WTC11 (cell line): ENCODE measurements around the gene DLGAP5. TPM values are rescaled to one million over a fixed set of nuclear protein-coding genes. Genes with fewer than 3 reads are reported as not detected.

ENCODE experiments used
- ATAC-seq: fragments of 200-7000 bp; cut with Tn5 transposase; 2 replicates; pipeline ENCODE4 v1.10.0; 2021; ENCODE audit warnings: mild to moderate bottlenecking, moderate library complexity
- CTCF ChIA-PET: fragments of 300-600 bp; sonication (Branson Sonifier 250); formaldehyde crosslinking; loops from one replicate; lab custom pipeline; 2021; ENCODE audit warnings: antibody characterized with exemption; lab: Charles Lee
- POLR2A ChIA-PET: fragments of 350-600 bp; sonication (Branson Sonifier 250); formaldehyde crosslinking; loops from one replicate; lab custom pipeline; 2021; ENCODE audit warnings: antibody characterized with exemption; lab: Charles Lee
- DNase-seq: peaks from one replicate; pipeline ENCODE4 v3.0.0; 2021; ENCODE audit warnings: low spot score
- H3K27ac Mint-ChIP-seq: 2 replicates; pipeline ENCODE4 v1.8.0; 2021; ENCODE audit warnings: mixed read lengths
- H3K27me3 Mint-ChIP-seq: 2 replicates; pipeline ENCODE4 v1.8.0; 2021; ENCODE audit warnings: low read depth, mild to moderate bottlenecking, moderate library complexity, mixed read lengths
- H3K36me3 Mint-ChIP-seq: 2 replicates; pipeline ENCODE4 v1.8.0; 2021; ENCODE audit warnings: mixed read lengths
- H3K4me1 Mint-ChIP-seq: 2 replicates; pipeline ENCODE4 v1.8.0; 2022; ENCODE audit warnings: mixed read lengths
- H3K4me3 Mint-ChIP-seq: 2 replicates; pipeline ENCODE4 v1.8.0; 2021; ENCODE audit warnings: mild to moderate bottlenecking, moderate library complexity, mixed read lengths
- H3K9me3 Mint-ChIP-seq: 2 replicates; pipeline ENCODE4 v1.8.0; 2021; ENCODE audit warnings: mixed read lengths
- CREM ChIP-seq: sonication (generic); formaldehyde crosslinking; IDR thresholded peaks from 2 replicates; pipeline ENCODE4 v1.8.1; 2022; ENCODE audit warnings: mild to moderate bottlenecking, missing genetic modification reagents, moderate library complexity
- FOXK1 ChIP-seq: sonication (generic); formaldehyde crosslinking; IDR thresholded peaks from 2 replicates; pipeline ENCODE4 v1.8.0; 2022; ENCODE audit warnings: mild to moderate bottlenecking, moderate library complexity, missing genetic modification reagents
- FOXP1 ChIP-seq: sonication (generic); formaldehyde crosslinking; IDR thresholded peaks from 2 replicates; pipeline ENCODE4 v1.8.0; 2022; ENCODE audit warnings: missing genetic modification reagents, mild to moderate bottlenecking, moderate library complexity, borderline replicate concordance
- HMGA2 ChIP-seq: fragments of 250-450 bp; sonication (Bioruptor Pico); IDR thresholded peaks from 2 replicates; pipeline ENCODE4 v1.4.0; 2021; ENCODE audit warnings: mild to moderate bottlenecking, moderate library complexity
- JAZF1 ChIP-seq: fragments of 250-450 bp; sonication (Bioruptor Pico); IDR thresholded peaks from 2 replicates; pipeline ENCODE4 v1.9.0; 2021; ENCODE audit warnings: moderate library complexity, mild to moderate bottlenecking, inconsistent platforms
- SMAD4 ChIP-seq: sonication (generic); formaldehyde crosslinking; IDR thresholded peaks from 2 replicates; pipeline ENCODE4 v1.8.0; 2022; ENCODE audit warnings: mild to moderate bottlenecking, missing genetic modification reagents
- SOX15 ChIP-seq: fragments of 250-450 bp; sonication (Bioruptor Pico); IDR thresholded peaks from 2 replicates; pipeline ENCODE4 v1.9.0; 2021; ENCODE audit warnings: mild to moderate bottlenecking
- SP1 ChIP-seq: sonication (generic); formaldehyde crosslinking; conservative IDR thresholded peaks from 2 replicates; pipeline ENCODE4 v1.8.1; 2022; ENCODE audit warnings: missing genetic modification reagents
- TEAD1 ChIP-seq: sonication (generic); formaldehyde crosslinking; IDR thresholded peaks from 2 replicates; pipeline ENCODE4 v1.8.0; 2022; ENCODE audit warnings: mild to moderate bottlenecking, missing genetic modification reagents
- ZNF396 ChIP-seq: fragments of 250-450 bp; sonication (Bioruptor Pico); IDR thresholded peaks from 2 replicates; pipeline ENCODE4 v1.8.0; 2021; ENCODE audit warnings: mild to moderate bottlenecking, moderate library complexity, borderline replicate concordance
- total RNA-seq: library from RNA; stranded (reverse); gene quantifications from 3 replicates; pipeline ENCODE4 v1.2.3, GENCODE V29; 2021
- TF ChIP-seq, protein P1 (sequence below): sonication (generic); formaldehyde crosslinking; conservative IDR thresholded peaks from 2 replicates; pipeline ENCODE4 v1.8.1; 2023; ENCODE audit warnings: mild to moderate bottlenecking, low read depth, missing genetic modification reagents, moderate library complexity
- TF ChIP-seq, protein P2 (sequence below): sonication (generic); formaldehyde crosslinking; IDR thresholded peaks from 2 replicates; pipeline ENCODE4 v1.8.1; 2022; ENCODE audit warnings: mild to moderate bottlenecking, moderate library complexity, missing genetic modification reagents
- TF ChIP-seq, protein P3 (sequence below): sonication (generic); formaldehyde crosslinking; IDR thresholded peaks from 2 replicates; pipeline ENCODE4 v1.8.1; 2023; ENCODE audit warnings: mild to moderate bottlenecking, missing genetic modification reagents, moderate library complexity
- TF ChIP-seq, protein P4 (sequence below): sonication (generic); formaldehyde crosslinking; IDR thresholded peaks from 2 replicates; pipeline ENCODE4 v1.8.1; 2023; ENCODE audit warnings: mild to moderate bottlenecking, missing genetic modification reagents
- TF ChIP-seq, protein P5 (sequence below): fragments of 250-450 bp; sonication (Bioruptor Pico); conservative IDR thresholded peaks from 2 replicates; pipeline ENCODE4 v1.9.0; 2021; ENCODE audit warnings: mild to moderate bottlenecking
- TF ChIP-seq, protein P6 (sequence below): sonication (generic); formaldehyde crosslinking; IDR thresholded peaks from 2 replicates; pipeline ENCODE4 v1.8.1; 2022; ENCODE audit warnings: missing genetic modification reagents, borderline replicate concordance
- TF ChIP-seq, protein P7 (sequence below): sonication (generic); formaldehyde crosslinking; IDR thresholded peaks from 2 replicates; pipeline ENCODE4 v1.8.0; 2022; ENCODE audit warnings: missing genetic modification reagents
- TF ChIP-seq, protein P8 (sequence below): sonication (generic); formaldehyde crosslinking; IDR thresholded peaks from 2 replicates; pipeline ENCODE4 v1.8.0; 2023; ENCODE audit warnings: missing genetic modification reagents, mild to moderate bottlenecking, borderline replicate concordance

The DLGAP5 gene
- total RNA-seq, 1 experiment from 2014 or later = 141 TPM

DNA sequence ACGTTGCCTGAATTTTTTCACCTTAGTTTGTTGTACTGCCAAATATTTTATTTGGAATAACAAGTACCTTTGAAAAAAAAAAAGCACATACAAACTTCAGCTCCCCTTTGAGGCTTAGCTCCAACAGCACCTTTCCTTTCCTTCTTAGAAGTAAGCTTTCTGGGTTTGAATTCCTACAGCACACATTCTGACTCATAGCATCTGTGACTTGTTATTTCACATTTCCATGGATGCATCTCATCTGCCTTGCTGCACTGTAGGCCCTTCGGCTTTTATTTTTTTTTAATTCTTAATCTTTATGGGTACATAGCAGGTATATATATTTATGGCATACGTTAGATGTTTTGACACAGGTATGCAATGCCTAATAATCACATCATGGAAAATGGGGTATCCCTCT is 55.1 kb downstream of the DLGAP5 start:
- Mint-ChIP-seq H3K36me3 (no peaks in the 10 kb centered on the region; the same call in 1 of the 2 replicates), H3K27me3 (peaks cover 7% of the 10 kb centered on the region), H3K4me1 (no peaks in the 10 kb centered on the region), H3K9me3 (no peaks in the 10 kb centered on the region), H3K4me3 (no peak overlapping the region), H3K27ac (no peak overlapping the region)
- ATAC-seq = no peak
- TF ChIP-seq ZNF396 (CRISPR knock-in tag) (no peak), FOXK1 (CRISPR knock-in tag) (no peak), SMAD4 (CRISPR knock-in tag) (no peak), CREM (CRISPR knock-in tag) (no peak), FOXP1 (CRISPR knock-in tag) (no peak), JAZF1 (CRISPR knock-in tag) (no peak), SOX15 (no peak), TEAD1 (CRISPR knock-in tag) (no peak), HMGA2 (CRISPR knock-in tag) (no peak), SP1 (no peak)
- TF ChIP-seq, protein P1, sequence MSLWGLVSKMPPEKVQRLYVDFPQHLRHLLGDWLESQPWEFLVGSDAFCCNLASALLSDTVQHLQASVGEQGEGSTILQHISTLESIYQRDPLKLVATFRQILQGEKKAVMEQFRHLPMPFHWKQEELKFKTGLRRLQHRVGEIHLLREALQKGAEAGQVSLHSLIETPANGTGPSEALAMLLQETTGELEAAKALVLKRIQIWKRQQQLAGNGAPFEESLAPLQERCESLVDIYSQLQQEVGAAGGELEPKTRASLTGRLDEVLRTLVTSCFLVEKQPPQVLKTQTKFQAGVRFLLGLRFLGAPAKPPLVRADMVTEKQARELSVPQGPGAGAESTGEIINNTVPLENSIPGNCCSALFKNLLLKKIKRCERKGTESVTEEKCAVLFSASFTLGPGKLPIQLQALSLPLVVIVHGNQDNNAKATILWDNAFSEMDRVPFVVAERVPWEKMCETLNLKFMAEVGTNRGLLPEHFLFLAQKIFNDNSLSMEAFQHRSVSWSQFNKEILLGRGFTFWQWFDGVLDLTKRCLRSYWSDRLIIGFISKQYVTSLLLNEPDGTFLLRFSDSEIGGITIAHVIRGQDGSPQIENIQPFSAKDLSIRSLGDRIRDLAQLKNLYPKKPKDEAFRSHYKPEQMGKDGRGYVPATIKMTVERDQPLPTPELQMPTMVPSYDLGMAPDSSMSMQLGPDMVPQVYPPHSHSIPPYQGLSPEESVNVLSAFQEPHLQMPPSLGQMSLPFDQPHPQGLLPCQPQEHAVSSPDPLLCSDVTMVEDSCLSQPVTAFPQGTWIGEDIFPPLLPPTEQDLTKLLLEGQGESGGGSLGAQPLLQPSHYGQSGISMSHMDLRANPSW (CRISPR knock-in tag) = no peak
- TF ChIP-seq, protein P2, sequence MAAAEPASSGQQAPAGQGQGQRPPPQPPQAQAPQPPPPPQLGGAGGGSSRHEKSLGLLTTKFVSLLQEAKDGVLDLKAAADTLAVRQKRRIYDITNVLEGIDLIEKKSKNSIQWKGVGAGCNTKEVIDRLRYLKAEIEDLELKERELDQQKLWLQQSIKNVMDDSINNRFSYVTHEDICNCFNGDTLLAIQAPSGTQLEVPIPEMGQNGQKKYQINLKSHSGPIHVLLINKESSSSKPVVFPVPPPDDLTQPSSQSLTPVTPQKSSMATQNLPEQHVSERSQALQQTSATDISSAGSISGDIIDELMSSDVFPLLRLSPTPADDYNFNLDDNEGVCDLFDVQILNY (CRISPR knock-in tag) = no peak
- TF ChIP-seq, protein P3, sequence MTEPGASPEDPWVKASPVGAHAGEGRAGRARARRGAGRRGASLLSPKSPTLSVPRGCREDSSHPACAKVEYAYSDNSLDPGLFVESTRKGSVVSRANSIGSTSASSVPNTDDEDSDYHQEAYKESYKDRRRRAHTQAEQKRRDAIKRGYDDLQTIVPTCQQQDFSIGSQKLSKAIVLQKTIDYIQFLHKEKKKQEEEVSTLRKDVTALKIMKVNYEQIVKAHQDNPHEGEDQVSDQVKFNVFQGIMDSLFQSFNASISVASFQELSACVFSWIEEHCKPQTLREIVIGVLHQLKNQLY = no peak
- TF ChIP-seq, protein P4, sequence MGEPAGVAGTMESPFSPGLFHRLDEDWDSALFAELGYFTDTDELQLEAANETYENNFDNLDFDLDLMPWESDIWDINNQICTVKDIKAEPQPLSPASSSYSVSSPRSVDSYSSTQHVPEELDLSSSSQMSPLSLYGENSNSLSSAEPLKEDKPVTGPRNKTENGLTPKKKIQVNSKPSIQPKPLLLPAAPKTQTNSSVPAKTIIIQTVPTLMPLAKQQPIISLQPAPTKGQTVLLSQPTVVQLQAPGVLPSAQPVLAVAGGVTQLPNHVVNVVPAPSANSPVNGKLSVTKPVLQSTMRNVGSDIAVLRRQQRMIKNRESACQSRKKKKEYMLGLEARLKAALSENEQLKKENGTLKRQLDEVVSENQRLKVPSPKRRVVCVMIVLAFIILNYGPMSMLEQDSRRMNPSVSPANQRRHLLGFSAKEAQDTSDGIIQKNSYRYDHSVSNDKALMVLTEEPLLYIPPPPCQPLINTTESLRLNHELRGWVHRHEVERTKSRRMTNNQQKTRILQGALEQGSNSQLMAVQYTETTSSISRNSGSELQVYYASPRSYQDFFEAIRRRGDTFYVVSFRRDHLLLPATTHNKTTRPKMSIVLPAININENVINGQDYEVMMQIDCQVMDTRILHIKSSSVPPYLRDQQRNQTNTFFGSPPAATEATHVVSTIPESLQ = no peak
- TF ChIP-seq, protein P5, sequence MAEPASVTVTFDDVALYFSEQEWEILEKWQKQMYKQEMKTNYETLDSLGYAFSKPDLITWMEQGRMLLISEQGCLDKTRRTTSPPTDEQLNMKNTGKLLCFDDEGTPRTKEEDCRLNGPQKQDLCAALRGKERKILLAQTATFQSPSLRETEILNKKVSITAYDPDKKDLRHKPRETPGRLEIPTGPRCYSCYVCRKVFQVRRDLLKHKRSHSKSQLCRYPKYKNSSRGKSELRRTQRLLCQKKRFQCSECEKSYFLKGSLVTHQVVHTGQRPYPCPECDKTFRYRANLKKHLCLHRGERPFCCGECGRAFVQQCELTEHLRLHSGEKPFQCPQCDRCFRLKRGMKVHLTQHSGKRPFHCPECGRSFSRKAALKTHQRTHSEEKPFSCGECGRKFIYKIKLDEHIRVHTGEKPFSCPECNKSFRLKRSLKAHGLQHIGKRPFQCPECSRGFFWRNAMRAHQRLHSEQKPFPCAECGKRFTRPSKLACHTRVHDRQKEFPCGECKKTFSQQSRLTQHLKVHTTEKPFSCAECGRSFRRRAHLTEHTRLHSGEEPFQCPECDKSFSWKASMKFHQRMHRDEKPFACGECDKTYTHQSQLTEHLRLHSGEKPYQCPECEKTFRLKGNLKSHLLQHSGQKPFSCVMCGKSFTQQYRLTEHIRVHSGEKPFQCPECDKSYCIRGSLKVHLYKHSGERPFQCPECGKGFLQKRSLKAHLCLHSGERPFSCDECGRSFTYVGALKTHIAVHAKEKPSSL (CRISPR knock-in tag) = no peak
- TF ChIP-seq, protein P6, sequence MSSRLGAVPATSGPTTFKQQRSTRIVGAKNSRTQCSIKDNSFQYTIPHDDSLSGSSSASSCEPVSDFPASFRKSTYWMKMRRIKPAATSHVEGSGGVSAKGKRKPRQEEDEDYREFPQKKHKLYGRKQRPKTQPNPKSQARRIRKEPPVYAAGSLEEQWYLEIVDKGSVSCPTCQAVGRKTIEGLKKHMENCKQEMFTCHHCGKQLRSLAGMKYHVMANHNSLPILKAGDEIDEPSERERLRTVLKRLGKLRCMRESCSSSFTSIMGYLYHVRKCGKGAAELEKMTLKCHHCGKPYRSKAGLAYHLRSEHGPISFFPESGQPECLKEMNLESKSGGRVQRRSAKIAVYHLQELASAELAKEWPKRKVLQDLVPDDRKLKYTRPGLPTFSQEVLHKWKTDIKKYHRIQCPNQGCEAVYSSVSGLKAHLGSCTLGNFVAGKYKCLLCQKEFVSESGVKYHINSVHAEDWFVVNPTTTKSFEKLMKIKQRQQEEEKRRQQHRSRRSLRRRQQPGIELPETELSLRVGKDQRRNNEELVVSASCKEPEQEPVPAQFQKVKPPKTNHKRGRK (CRISPR knock-in tag) = no peak
- TF ChIP-seq, protein P7, sequence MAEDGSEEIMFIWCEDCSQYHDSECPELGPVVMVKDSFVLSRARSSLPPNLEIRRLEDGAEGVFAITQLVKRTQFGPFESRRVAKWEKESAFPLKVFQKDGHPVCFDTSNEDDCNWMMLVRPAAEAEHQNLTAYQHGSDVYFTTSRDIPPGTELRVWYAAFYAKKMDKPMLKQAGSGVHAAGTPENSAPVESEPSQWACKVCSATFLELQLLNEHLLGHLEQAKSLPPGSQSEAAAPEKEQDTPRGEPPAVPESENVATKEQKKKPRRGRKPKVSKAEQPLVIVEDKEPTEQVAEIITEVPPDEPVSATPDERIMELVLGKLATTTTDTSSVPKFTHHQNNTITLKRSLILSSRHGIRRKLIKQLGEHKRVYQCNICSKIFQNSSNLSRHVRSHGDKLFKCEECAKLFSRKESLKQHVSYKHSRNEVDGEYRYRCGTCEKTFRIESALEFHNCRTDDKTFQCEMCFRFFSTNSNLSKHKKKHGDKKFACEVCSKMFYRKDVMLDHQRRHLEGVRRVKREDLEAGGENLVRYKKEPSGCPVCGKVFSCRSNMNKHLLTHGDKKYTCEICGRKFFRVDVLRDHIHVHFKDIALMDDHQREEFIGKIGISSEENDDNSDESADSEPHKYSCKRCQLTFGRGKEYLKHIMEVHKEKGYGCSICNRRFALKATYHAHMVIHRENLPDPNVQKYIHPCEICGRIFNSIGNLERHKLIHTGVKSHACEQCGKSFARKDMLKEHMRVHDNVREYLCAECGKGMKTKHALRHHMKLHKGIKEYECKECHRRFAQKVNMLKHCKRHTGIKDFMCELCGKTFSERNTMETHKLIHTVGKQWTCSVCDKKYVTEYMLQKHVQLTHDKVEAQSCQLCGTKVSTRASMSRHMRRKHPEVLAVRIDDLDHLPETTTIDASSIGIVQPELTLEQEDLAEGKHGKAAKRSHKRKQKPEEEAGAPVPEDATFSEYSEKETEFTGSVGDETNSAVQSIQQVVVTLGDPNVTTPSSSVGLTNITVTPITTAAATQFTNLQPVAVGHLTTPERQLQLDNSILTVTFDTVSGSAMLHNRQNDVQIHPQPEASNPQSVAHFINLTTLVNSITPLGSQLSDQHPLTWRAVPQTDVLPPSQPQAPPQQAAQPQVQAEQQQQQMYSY = no peak
- TF ChIP-seq, protein P8, sequence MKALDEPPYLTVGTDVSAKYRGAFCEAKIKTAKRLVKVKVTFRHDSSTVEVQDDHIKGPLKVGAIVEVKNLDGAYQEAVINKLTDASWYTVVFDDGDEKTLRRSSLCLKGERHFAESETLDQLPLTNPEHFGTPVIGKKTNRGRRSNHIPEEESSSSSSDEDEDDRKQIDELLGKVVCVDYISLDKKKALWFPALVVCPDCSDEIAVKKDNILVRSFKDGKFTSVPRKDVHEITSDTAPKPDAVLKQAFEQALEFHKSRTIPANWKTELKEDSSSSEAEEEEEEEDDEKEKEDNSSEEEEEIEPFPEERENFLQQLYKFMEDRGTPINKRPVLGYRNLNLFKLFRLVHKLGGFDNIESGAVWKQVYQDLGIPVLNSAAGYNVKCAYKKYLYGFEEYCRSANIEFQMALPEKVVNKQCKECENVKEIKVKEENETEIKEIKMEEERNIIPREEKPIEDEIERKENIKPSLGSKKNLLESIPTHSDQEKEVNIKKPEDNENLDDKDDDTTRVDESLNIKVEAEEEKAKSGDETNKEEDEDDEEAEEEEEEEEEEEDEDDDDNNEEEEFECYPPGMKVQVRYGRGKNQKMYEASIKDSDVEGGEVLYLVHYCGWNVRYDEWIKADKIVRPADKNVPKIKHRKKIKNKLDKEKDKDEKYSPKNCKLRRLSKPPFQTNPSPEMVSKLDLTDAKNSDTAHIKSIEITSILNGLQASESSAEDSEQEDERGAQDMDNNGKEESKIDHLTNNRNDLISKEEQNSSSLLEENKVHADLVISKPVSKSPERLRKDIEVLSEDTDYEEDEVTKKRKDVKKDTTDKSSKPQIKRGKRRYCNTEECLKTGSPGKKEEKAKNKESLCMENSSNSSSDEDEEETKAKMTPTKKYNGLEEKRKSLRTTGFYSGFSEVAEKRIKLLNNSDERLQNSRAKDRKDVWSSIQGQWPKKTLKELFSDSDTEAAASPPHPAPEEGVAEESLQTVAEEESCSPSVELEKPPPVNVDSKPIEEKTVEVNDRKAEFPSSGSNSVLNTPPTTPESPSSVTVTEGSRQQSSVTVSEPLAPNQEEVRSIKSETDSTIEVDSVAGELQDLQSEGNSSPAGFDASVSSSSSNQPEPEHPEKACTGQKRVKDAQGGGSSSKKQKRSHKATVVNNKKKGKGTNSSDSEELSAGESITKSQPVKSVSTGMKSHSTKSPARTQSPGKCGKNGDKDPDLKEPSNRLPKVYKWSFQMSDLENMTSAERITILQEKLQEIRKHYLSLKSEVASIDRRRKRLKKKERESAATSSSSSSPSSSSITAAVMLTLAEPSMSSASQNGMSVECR (CRISPR knock-in tag) = no peak
- ChIA-PET CTCF (interaction anchor here (0.8 kb wide), 1 partner anchor 46 kb away, joined by 3 read pairs; no protein-coding TSS in a partner anchor), POLR2A (no interaction called here)
- no peak for DNase-seq
